ENCODE results near the gene CITED2. TPM values are rescaled to one million over a fixed set of nuclear protein-coding genes. Genes with fewer than 3 reads are reported as not detected.
A peak's percentile ranks its signal among the peaks of the same experiment; 100 is the strongest.

The CITED2 gene
- total RNA-seq, 4 donors from 2014 or later = 67.7 to 122 (median 83.1) TPM

- no peaks in the 10 kb centered on the region for H3K27me3 ChIP-seq
- H3K36me3 ChIP-seq = no peaks in the 10 kb centered on the region
- TF ChIP-seq POLR2A (IDR thresholded peaks at IDR 0.05) (no peak), CTCF (IDR thresholded peaks at IDR 0.05) (no peak)
- H3K4me1 ChIP-seq = peaks cover 0 to 9% (median 0%) of the 10 kb centered on the region in 4 donors
- DNase-seq = no peak
- peak overlapping the region in 3 of 4 donors; percentile 33 to 40 (median 39) for H3K27ac ChIP-seq
- H3K4me3 ChIP-seq = no peak overlapping the region
- no peaks in the 10 kb centered on the region for H3K9me3 ChIP-seq
Measured at GRCh38 chr6:139325686-139326085, 48.8 kb downstream of the CITED2 start.

DNA sequence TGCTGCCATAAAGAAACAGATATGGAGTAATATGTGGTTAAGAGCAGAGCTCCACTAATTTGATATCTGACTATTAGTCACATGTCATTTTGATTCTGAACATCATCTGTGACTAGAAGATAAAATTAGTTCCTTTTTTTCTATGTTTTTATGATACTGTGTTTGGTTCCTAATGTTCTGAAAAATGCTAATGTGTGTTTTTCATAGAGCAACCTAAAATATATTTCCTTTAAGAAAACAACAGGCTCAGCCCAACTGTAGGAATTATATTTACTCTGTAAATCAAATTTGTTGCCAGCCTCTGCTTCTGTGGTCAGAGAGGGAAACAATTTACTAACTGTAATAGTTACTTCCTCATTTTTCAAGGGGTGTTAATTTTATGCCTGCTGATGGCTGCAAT is 49.3 kb downstream of the CITED2 start:
- no peaks in the 10 kb centered on the region for H3K27me3 ChIP-seq
- no peak for DNase-seq
- peak overlapping the region in 3 of 4 donors; percentile 39 to 60 (median 40) for H3K27ac ChIP-seq
- no peak for TF ChIP-seq POLR2A (IDR thresholded peaks at IDR 0.05)
- no peak for TF ChIP-seq CTCF (IDR thresholded peaks at IDR 0.05)
- no peaks in the 10 kb centered on the region for H3K36me3 ChIP-seq
- no peaks in the 10 kb centered on the region for H3K9me3 ChIP-seq
- H3K4me1 ChIP-seq = peaks cover 0 to 9% (median 0%) of the 10 kb centered on the region in 4 donors
- H3K4me3 ChIP-seq = no peak overlapping the region

DNA sequence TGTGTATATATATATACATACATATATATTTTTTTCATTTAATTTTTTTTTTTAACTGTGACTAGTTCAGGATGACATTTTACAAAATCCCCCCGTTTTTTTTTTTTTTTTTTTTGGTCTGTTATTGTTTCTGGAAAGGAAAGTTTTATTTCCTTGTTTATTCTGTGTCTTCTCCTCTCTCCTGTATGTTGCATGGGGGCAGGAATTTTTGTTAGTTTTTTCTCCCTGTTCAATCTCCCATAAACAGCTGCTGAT is 50.2 kb downstream of the CITED2 start:
- no peak for DNase-seq
- H3K27ac ChIP-seq = peak overlapping the region in 3 of 4 donors; percentile 60 to 72 (median 69)
- no peaks in the 10 kb centered on the region for H3K9me3 ChIP-seq
- H3K4me3 ChIP-seq = peak overlapping the region in 2 of 4 donors; percentile 31 to 39
- no peaks in the 10 kb centered on the region for H3K27me3 ChIP-seq
- H3K36me3 ChIP-seq = no peaks in the 10 kb centered on the region
- TF ChIP-seq POLR2A (IDR thresholded peaks at IDR 0.05) = no peak
- no peak for TF ChIP-seq CTCF (IDR thresholded peaks at IDR 0.05)
- H3K4me1 ChIP-seq = peaks cover 0 to 9% (median 0%) of the 10 kb centered on the region in 4 donors

DNA sequence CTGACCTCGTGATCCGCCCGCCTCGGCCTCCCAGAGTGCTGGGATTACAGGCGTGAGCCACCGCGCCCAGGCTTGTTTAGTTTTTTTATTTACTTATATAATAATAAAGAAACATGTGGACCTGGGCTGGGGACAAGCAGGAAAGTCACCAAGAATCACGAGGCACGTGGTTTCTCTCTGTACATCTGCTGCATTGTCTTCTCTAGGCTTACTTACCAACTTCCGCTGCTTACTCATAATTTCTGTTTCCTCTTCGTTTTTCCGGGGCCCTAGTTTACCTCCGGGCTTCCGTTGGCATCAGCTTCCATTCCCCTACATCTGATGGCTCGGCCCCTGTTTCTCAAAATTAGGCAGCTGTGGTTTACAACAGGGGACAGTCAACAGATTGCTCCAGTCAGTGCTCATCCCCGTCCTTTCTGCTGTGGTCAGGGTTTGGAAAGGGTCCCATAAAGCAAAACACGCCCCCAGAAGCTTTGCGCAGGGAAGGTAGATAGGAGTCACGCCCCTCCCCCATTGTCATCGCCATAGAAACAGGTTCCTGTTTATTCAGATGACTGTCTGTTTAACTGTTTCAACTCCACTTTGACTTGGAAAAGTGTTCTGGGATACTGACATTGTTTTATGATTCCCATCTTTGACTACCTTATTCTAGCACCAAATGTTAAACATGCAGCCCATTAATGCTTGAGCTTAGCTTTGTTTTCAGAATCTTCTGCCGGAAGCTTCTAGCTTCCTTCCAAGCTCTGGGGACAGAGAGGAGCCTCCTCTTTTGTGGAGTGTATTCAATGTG is 50.7 kb downstream of the CITED2 start:
- Histone ChIP-seq H3K9me3 (no peaks in the 10 kb centered on the region), H3K27me3 (no peaks in the 10 kb centered on the region), H3K4me1 (peaks cover 0 to 9% (median 0%) of the 10 kb centered on the region in 4 donors), H3K27ac (peak overlapping the region; percentile 60 to 74 (median 70)), H3K36me3 (no peaks in the 10 kb centered on the region), H3K4me3 (peak overlapping the region; percentile 12 to 39 (median 26))
- TF ChIP-seq CTCF (IDR thresholded peaks at IDR 0.05) (no peak), POLR2A (IDR thresholded peaks at IDR 0.05) (no peak)
- peak; percentile 53 to 92 (median 87) for DNase-seq

Other genes starting within 250 kb of the CITED2 start
- gene HECA, start 239.6 kb downstream of the CITED2 start, total RNA-seq = 10 to 100 TPM; 43.6 to 60.9 (median 51.6) TPM
- gene TXLNB, start 82.7 kb downstream of the CITED2 start, total RNA-seq = 1 to 10 TPM in 2 of 4 donors, under 1 TPM in 1, not detected in 1; 0.54 to 1.7 (median 1.0) TPM